NCI-H187 treated with DMSO at 0.1 percent for 48 hours (cell line): ENCODE measurements around the gene KIAA0040.
A peak's percentile ranks its signal among the peaks of the same experiment; 100 is the strongest.
"Not testable (repeated sequence)": the region's sequence is repeated elsewhere in the genome, so short reads cannot be mapped to it uniquely, and the experiment has no call there.

Source experiments
- DNase-seq: peaks from one replicate; lab custom pipeline; 2025; lab: John Stamatoyannopoulos, UW

KIAA0040 gene

GRCh38 chr1:175137369-175137768 lies 55.2 kb downstream of the KIAA0040 start:
- no peak for DNase-seq

GRCh38 chr1:175136246-175136645 lies 56.3 kb downstream of the KIAA0040 start:
- DNase-seq, result no peak

GRCh38 chr1:175134500-175134899 lies 58.1 kb downstream of the KIAA0040 start:
- DNase-seq, result no peak

- DNase-seq, result no peak
These were observed 58.7 kb downstream of the KIAA0040 start for GRCh38 chr1:175133673-175134435.

- no peak for DNase-seq
These were observed 60.1 kb downstream of the KIAA0040 start for GRCh38 chr1:175132436-175132835.

- DNase-seq, result no peak
These were observed 61.5 kb downstream of the KIAA0040 start for GRCh38 chr1:175131095-175131494.

- no peak for DNase-seq
These were observed 61.9 kb downstream of the KIAA0040 start for GRCh38 chr1:175130649-175131045.

GRCh38 chr1:175129997-175130648 lies 62.5 kb downstream of the KIAA0040 start:
- peak; percentile 67 for DNase-seq

GRCh38 chr1:175129644-175129996 lies 63.0 kb downstream of the KIAA0040 start:
- no peak for DNase-seq

GRCh38 chr1:175129182-175129581 lies 63.4 kb downstream of the KIAA0040 start:
- no peak for DNase-seq

GRCh38 chr1:175128523-175128922 lies 64.1 kb downstream of the KIAA0040 start:
- no peak for DNase-seq

- DNase-seq, result no peak
These were observed 65.0 kb downstream of the KIAA0040 start for GRCh38 chr1:175127565-175127964.

- no peak for DNase-seq
These were observed 66.2 kb downstream of the KIAA0040 start for GRCh38 chr1:175126347-175126746.

GRCh38 chr1:175124861-175125260 lies 67.7 kb downstream of the KIAA0040 start:
- no peak for DNase-seq

GRCh38 chr1:175120511-175120910 lies 72.1 kb downstream of the KIAA0040 start:
- no peak for DNase-seq

- DNase-seq, result no peak
These were observed 73.9 kb downstream of the KIAA0040 start for GRCh38 chr1:175118375-175119367.

- DNase-seq, result no peak
These were observed 75.7 kb downstream of the KIAA0040 start for GRCh38 chr1:175116903-175117302.

- no peak for DNase-seq
These were observed 76.3 kb downstream of the KIAA0040 start for GRCh38 chr1:175116210-175116798.

GRCh38 chr1:175114996-175115395 lies 77.6 kb downstream of the KIAA0040 start:
- DNase-seq, result no peak

- DNase-seq, result not testable (repeated sequence)
These were observed 84.2 kb downstream of the KIAA0040 start for GRCh38 chr1:175108331-175108820.
